ENCODE data around the gene TMCO5A. TPM values are rescaled to one million over a fixed set of nuclear protein-coding genes. Genes with fewer than 3 reads are reported as not detected.
A peak's percentile ranks its signal among the peaks of the same experiment; 100 is the strongest.
"Not testable (repeated sequence)": the region's sequence is repeated elsewhere in the genome, so short reads cannot be mapped to it uniquely, and the experiment has no call there.

TMCO5A gene
- total RNA-seq, 1 donor from 2014 or later, result not detected

GRCh38 chr15:37951999-37952398, 17.6 kb downstream of the TMCO5A start:
- no peak for DNase-seq (ENCODE audit: low spot score)
- ATAC-seq, result no peak

GRCh38 chr15:37960742-37961141, 26.3 kb downstream of the TMCO5A start:
- ATAC-seq; DNase-seq (ENCODE audit: low spot score); intact Hi-C loops (cut with DNase I): not testable (repeated sequence)

More at GRCh38 chr15:37951999-37952398, 17.6 kb downstream of the TMCO5A start:
- intact Hi-C loops (cut with DNase I), result no loop called here

GRCh38 chr15:37967788-37968187, 33.3 kb downstream of the TMCO5A start:
- intact Hi-C loops (cut with DNase I), result no loop called here
- ATAC-seq (no peak), DNase-seq (ENCODE audit: low spot score) (no peak)

- intact Hi-C loops (cut with DNase I), result no loop called here
- no peak for ATAC-seq
Measured at GRCh38 chr15:37973856-37974255, 39.4 kb downstream of the TMCO5A start.

GRCh38 chr15:37978231-37978630, 43.8 kb downstream of the TMCO5A start:
- ATAC-seq, result no peak
- DNase-seq (ENCODE audit: low spot score), result no peak
- intact Hi-C loops (cut with DNase I), result no loop called here

More at GRCh38 chr15:37973856-37974255, 39.4 kb downstream of the TMCO5A start:
- DNase-seq (ENCODE audit: low spot score), result no peak

- ATAC-seq (no peak), DNase-seq (ENCODE audit: low spot score) (no peak)
- intact Hi-C loops (cut with DNase I), result no loop called here
Measured at GRCh38 chr15:37979671-37980409, 45.4 kb downstream of the TMCO5A start.

- no peak for ATAC-seq
- intact Hi-C loops (cut with DNase I), result no loop called here
- DNase-seq (ENCODE audit: low spot score), result no peak
Measured at GRCh38 chr15:37981201-37981600, 46.8 kb downstream of the TMCO5A start.

- intact Hi-C loops (cut with DNase I), result no loop called here
- no peak for DNase-seq (ENCODE audit: low spot score)
- no peak for ATAC-seq
Measured at GRCh38 chr15:37981775-37982174, 47.3 kb downstream of the TMCO5A start.

GRCh38 chr15:37984368-37984767, 49.9 kb downstream of the TMCO5A start:
- intact Hi-C loops (cut with DNase I), result no loop called here
- DNase-seq (ENCODE audit: low spot score) (no peak), ATAC-seq (no peak)

GRCh38 chr15:37995461-37996347, 61.3 kb downstream of the TMCO5A start:
- intact Hi-C loops (cut with DNase I), result loop anchor here (5.0 to 10.0 kb wide), 2 partner anchors 359 to 1458 kb away; no protein-coding TSS in a partner anchor
- ATAC-seq, result peak; percentile 92
- DNase-seq (ENCODE audit: low spot score), result no peak

All from sciatic nerve (tissue), 2 donors.